Cardiac muscle cell (in vitro differentiated cells and primary cell): ENCODE measurements around the gene LIF. TPM values are rescaled to one million over a fixed set of nuclear protein-coding genes. Genes with fewer than 3 reads are reported as not detected.
A peak's percentile ranks its signal among the peaks of the same experiment; 100 is the strongest.

Experiments
- DNase-seq, 2 donors: peaks; one replicate each; pipeline versions ENCODE4 v3.0.0 to v3.0.0-alpha.2; 2010 to 2017; ENCODE audit warnings: low read depth in 1 of 2, low spot score in 1 of 2
- H3K27ac ChIP-seq: fragments of 200-600 bp; sonication (generic); 2 replicates; pipeline ENCODE4 v1.5.1; 2016
- H3K27me3 ChIP-seq: fragments of 200-600 bp; sonication (generic); 2 replicates; pipeline ENCODE4 v1.6.0; 2016; ENCODE audit warnings: control low read depth
- H3K36me3 ChIP-seq: fragments of 200-600 bp; sonication (generic); 2 replicates; pipeline ENCODE4 v1.5.1; 2016; ENCODE audit warnings: control low read depth
- H3K4me1 ChIP-seq: fragments of 200-600 bp; sonication (generic); 2 replicates; pipeline ENCODE4 v1.8.1; 2017; ENCODE audit warnings: low read depth, mild to moderate bottlenecking, mixed run types
- H3K4me3 ChIP-seq: fragments of 200-600 bp; sonication (generic); 2 replicates; pipeline ENCODE4 v1.5.1; 2016; ENCODE audit warnings: mild to moderate bottlenecking
- H3K9me3 ChIP-seq: fragments of 200-600 bp; sonication (generic); 2 replicates; pipeline ENCODE4 v1.5.1; 2017; ENCODE audit warnings: low read depth, mild to moderate bottlenecking, control low read depth
- CTCF ChIP-seq: IDR thresholded peaks from 2 replicates; pipeline ENCODE4 v1.5.1; 2012; ENCODE audit warnings: low read depth, mild to moderate bottlenecking, low read length
- polyA plus RNA-seq: library from polyadenylated mRNA; unstranded; fragments of >200 nt; fragmentation: Nextera tagmentation; extraction: Ambion mirVana; gene quantifications from 2 replicates; pipeline ENCODE4 v1.2.1, GENCODE V29; 2016
- total RNA-seq: library from RNA; depleted of rRNA; stranded (reverse); fragments of >200 nt; gene quantifications from 2 replicates; pipeline ENCODE4 v1.2.3, GENCODE V29; 2016

Gene LIF
- total and polyA plus RNA-seq, 2 experiments from 2014 or later = 1.0 to 1.7 TPM

- DNase-seq = peak in 1 of 2 donors; percentile 59
- H3K4me1 ChIP-seq = peaks cover 5% of the 10 kb centered on the region
Observed at GRCh38 chr22:30241576-30242371, 4.8 kb downstream of the LIF start.

GRCh38 chr22:30240541-30241417 is 5.8 kb downstream of the LIF start:
- Histone ChIP-seq H3K4me3 (no peak overlapping the region), H3K36me3 (no peaks in the 10 kb centered on the region), H3K27me3 (peaks cover 13% of the 10 kb centered on the region), H3K4me1 (peaks cover 2% of the 10 kb centered on the region), H3K9me3 (no peaks in the 10 kb centered on the region), H3K27ac (no peak overlapping the region)
- TF ChIP-seq CTCF = no peak
- DNase-seq = no peak

More at GRCh38 chr22:30241576-30242371, 4.8 kb downstream of the LIF start:
- no peak for TF ChIP-seq CTCF
- Histone ChIP-seq H3K36me3 (no peaks in the 10 kb centered on the region), H3K27me3 (peaks cover 23% of the 10 kb centered on the region), H3K4me3 (no peak overlapping the region), H3K27ac (no peak overlapping the region), H3K9me3 (no peaks in the 10 kb centered on the region)

- Histone ChIP-seq H3K27ac (no peak overlapping the region), H3K27me3 (peaks cover 3% of the 10 kb centered on the region), H3K9me3 (no peaks in the 10 kb centered on the region), H3K4me3 (no peak overlapping the region), H3K4me1 (peaks cover 3% of the 10 kb centered on the region), H3K36me3 (no peaks in the 10 kb centered on the region)
- no peak for DNase-seq
- TF ChIP-seq CTCF = no peak
Observed at GRCh38 chr22:30239488-30240405, 6.8 kb downstream of the LIF start.

GRCh38 chr22:30238661-30239487 is 7.7 kb downstream of the LIF start:
- peaks cover 3% of the 10 kb centered on the region for H3K4me1 ChIP-seq
- DNase-seq = peak in 1 of 2 donors; percentile 88

More at GRCh38 chr22:30238661-30239487, 7.7 kb downstream of the LIF start:
- H3K27me3 ChIP-seq = no peaks in the 10 kb centered on the region
- H3K27ac ChIP-seq = no peak overlapping the region
- no peaks in the 10 kb centered on the region for H3K36me3 ChIP-seq
- no peak for TF ChIP-seq CTCF
- H3K9me3 ChIP-seq = no peaks in the 10 kb centered on the region
- no peak overlapping the region for H3K4me3 ChIP-seq
